ENCODE results near the gene GMPPA.

DNA sequence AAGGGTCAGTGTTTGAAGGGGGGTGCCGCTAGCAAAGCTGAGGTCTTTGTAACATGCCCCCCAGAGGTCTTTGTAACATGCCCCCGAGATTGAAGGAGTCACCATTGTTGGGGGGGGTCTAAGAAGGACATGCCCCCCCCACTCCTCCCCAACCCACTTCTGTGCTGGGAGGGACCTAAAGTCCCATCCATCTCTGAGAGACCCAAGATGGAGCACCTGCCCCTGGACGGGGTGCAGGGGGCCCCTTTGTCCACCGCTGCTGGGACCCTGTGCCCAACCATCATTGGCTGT lies 9.7 kb downstream of the GMPPA start:
- TF ChIP-seq CTCF (IDR thresholded peaks at IDR 0.05 in 8 of 11, conservative IDR thresholded peaks at IDR 0.05 in 3 of 11), result no peak
- no peak for TF ChIP-seq POLR2A (IDR thresholded peaks at IDR 0.05)

All from spleen (tissue), 7 donors.